NB4 (cell line): ENCODE results near the gene CLSTN1.
"Not testable (repeated sequence)": the region's sequence is repeated elsewhere in the genome, so short reads cannot be mapped to it uniquely, and the experiment has no call there.

Source experiments
- DNase-seq: peaks from one replicate; pipeline ENCODE4 v3.0.0; 2010; ENCODE audit warnings: low read depth
- H3K4me3 ChIP-seq: one replicate; pipeline ENCODE4 v1.5.1; 2011; ENCODE audit warnings: mild to moderate bottlenecking, low read depth, low read length, moderate library complexity
- MYC ChIP-seq: IDR thresholded peaks from 2 replicates; pipeline ENCODE4 v1.6.1; 2011; ENCODE audit warnings: low read depth, low read length
- POLR2A ChIP-seq: IDR thresholded peaks from 2 replicates; pipeline ENCODE4 v1.6.1; 2011; ENCODE audit warnings: mild to moderate bottlenecking; ENCODE audit not compliant: insufficient read length; ENCODE audit errors: extremely low read depth
- TF ChIP-seq, protein P1 (sequence below): IDR thresholded peaks from 2 replicates; pipeline ENCODE4 v1.6.1; 2011; ENCODE audit warnings: low read depth, low read length
- TF ChIP-seq, protein P2 (sequence below): IDR thresholded peaks from one replicate; pipeline ENCODE4 v1.5.1; 2012; ENCODE audit warnings: low read depth, low read length

CLSTN1 gene

DNA sequence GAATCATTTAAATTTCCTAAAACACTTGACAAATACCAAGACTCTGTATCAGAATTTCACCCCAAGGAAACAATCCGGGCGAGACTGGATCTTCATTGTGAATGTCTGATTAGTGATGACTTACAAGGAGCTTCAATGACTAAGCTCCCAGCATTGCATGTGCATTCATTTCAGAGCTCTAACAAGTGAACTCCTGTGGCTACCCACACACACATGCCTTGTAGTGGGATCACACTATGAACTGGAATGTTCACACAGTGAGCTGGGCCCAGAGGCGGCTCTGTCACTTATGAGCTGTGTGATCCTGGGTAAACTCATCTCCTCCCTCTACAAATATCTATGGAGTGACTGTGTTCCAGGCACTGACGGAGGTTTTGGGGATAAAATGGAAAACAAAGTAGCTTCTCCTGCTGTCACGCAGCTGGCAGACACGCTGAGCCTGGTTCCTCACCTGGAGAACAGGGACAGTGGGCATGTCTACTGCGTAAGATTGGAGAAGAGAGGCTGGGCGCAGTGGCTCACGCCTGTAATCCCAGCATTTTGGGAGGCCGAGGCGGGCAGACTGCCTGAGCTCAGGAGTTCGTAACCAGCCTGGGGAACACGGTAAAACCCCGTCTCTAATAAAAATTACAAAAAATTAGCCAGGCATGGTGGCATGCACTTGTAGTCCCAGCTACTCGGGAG, 56.9 kb downstream of the CLSTN1 start:
- no peak for DNase-seq
- TF ChIP-seq, protein P1, sequence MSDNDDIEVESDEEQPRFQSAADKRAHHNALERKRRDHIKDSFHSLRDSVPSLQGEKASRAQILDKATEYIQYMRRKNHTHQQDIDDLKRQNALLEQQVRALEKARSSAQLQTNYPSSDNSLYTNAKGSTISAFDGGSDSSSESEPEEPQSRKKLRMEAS = no peak
- TF ChIP-seq MYC = no peak
- no peak for TF ChIP-seq POLR2A
- TF ChIP-seq, protein P2, sequence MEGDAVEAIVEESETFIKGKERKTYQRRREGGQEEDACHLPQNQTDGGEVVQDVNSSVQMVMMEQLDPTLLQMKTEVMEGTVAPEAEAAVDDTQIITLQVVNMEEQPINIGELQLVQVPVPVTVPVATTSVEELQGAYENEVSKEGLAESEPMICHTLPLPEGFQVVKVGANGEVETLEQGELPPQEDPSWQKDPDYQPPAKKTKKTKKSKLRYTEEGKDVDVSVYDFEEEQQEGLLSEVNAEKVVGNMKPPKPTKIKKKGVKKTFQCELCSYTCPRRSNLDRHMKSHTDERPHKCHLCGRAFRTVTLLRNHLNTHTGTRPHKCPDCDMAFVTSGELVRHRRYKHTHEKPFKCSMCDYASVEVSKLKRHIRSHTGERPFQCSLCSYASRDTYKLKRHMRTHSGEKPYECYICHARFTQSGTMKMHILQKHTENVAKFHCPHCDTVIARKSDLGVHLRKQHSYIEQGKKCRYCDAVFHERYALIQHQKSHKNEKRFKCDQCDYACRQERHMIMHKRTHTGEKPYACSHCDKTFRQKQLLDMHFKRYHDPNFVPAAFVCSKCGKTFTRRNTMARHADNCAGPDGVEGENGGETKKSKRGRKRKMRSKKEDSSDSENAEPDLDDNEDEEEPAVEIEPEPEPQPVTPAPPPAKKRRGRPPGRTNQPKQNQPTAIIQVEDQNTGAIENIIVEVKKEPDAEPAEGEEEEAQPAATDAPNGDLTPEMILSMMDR = no peak
- no peak overlapping the region for H3K4me3 ChIP-seq

DNA sequence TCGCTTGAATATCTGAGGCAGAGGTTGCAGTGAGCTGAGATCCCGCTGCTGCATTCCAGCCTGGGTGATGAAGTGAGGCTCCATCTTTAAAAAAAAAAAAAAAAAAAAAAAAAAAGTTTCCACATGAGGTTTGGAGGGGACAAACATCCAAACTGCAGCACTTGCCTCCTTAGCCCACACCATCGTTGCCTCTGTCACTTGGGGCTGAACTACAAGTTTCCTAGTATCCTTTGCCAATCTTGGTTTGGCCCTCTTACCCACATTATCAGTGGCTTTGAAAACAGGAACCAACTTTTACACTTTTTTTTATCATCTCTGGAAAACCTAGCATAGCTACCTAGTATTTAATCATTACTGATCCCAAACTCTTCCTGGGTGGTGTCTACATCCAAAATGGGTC, 59.2 kb downstream of the CLSTN1 start:
- no peak overlapping the region for H3K4me3 ChIP-seq
- TF ChIP-seq, protein P2 = no peak
- TF ChIP-seq, protein P1 = no peak
- TF ChIP-seq MYC (no peak), POLR2A (no peak)
- DNase-seq = no peak

DNA sequence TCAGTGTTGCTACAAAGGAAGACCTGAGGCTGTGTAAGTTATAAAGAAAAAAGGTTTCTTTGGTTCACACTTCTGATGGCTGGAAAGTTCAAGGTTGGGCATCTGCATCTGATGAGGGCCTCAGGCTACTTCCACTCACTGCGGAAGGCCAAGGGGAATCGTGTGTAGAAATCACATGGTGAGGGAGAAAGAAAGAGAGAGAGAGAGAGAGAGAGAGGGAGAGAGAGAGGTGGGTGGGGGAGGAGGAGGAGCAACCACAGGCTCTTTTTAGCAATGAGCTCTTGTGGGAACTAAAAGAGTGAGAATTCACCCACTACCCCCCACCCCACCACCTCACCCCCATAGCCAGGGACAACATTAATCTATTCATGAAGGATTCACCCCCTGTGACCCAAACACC, 59.9 kb downstream of the CLSTN1 start:
- no peak overlapping the region for H3K4me3 ChIP-seq
- no peak for DNase-seq
- TF ChIP-seq POLR2A (no peak), MYC (no peak)
- TF ChIP-seq, protein P2 = no peak
- TF ChIP-seq, protein P1 = no peak

DNA sequence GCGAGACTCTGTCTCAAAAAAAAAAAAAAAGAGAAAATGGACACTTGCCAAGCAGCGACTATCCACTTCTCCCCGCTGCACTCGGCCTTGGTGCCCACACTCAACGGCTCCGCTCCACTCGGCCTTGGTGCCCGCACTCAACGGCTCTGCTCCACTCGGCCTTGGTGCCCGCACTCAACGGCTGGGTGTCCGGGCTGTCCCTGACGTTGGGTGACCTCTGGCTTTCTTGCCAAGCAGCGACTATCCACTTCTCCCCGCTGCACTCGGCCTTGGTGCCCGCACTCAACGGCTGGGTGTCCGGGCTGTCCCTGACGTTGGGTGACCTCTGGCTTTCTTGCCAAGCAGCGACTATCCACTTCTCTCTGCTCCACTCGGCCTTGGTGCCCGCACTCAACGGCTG, 61.3 kb downstream of the CLSTN1 start:
- H3K4me3 ChIP-seq = not testable (repeated sequence)

DNA sequence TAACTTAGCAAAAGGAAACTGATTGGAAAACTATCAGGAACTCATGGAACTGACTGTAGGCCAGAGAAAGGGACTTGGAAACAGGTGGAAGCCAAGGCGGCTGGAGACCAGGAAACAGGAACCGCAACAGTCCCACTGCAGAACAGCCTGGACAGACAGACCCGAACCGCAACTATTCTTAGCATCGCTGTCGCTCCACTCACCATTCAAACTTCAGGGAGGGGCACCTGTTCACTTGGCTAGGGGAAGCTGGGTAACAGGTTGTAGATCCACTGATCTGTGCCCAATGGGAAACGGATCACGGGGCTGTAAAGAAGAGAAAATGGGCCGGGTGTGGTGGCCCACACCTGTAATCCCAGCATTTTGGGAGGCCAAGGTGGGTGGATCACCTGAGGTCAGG, 61.9 kb downstream of the CLSTN1 start:
- no peak overlapping the region for H3K4me3 ChIP-seq
- TF ChIP-seq, protein P2 = no peak
- TF ChIP-seq POLR2A (no peak), MYC (no peak)
- TF ChIP-seq, protein P1 = no peak
- DNase-seq = no peak

More for the DNA sequence above, 61.3 kb downstream of the CLSTN1 start:
- DNase-seq = not testable (repeated sequence)

- DNase-seq = peak; percentile 25
- TF ChIP-seq, protein P1 = no peak
- no peak for TF ChIP-seq POLR2A
- TF ChIP-seq, protein P2 = no peak
- no peak for TF ChIP-seq MYC
- H3K4me3 ChIP-seq = no peak overlapping the region
Measured at GRCh38 chr1:9760824-9761223, 62.9 kb downstream of the CLSTN1 start.
